Globus pallidus (tissue), 1 donor: Measurements from ENCODE around the gene GMPPB.
A peak's percentile ranks its signal among the peaks of the same experiment; 100 is the strongest.
"Not testable (repeated sequence)": the region's sequence is repeated elsewhere in the genome, so short reads cannot be mapped to it uniquely, and the experiment has no call there.

ENCODE experiments used
- DNase-seq: peaks from one replicate; pipeline ENCODE4 v3.0.0-alpha.2; 2015; ENCODE audit warnings: low spot score

Gene GMPPB

GRCh38 chr3:49723628-49724551 is at the start of gene GMPPB:
GMPPB (minus strand) TSS chr3:49723951; CDS start chr3:49723726, 225 bp downstream.
- peak; percentile 94 for DNase-seq

- DNase-seq, result no peak
Measured at GRCh38 chr3:49772703-49773102, 49.0 kb upstream of the GMPPB start.

DNA sequence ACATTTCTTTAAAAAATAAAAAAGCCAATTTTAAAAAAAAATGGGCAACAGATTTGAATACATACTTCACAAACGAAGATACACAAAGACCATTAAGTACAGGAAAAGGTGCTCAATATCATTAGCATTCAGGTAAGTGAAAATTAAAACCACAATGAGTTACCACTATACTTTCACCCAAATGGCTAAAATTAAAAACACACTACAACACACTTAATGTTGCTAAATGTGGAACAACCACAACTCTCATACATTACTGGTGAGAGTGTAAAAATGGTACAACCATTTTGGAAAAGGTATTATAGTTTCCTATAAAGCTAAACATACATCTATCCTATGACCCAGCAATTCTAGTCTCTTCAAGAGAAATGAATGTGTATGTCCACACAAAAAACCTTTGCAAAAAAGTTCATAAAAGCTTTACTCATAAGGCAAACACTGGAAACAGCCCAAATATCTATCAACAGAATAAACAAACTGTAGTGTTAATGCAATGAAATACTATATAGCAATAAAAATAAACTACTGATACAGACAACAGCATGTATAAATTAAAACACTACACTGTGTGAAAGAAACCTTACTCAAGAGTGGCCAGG is 47.7 kb upstream of the GMPPB start:
- DNase-seq, result no peak

- DNase-seq, result no peak
Measured at GRCh38 chr3:49769926-49770325, 46.2 kb upstream of the GMPPB start.

GRCh38 chr3:49769286-49769915 is 45.6 kb upstream of the GMPPB start:
- DNase-seq, result no peak

GRCh38 chr3:49763981-49764380 is 40.2 kb upstream of the GMPPB start:
- DNase-seq, result no peak

- DNase-seq, result no peak
Measured at GRCh38 chr3:49761661-49762060, 37.9 kb upstream of the GMPPB start.

DNA sequence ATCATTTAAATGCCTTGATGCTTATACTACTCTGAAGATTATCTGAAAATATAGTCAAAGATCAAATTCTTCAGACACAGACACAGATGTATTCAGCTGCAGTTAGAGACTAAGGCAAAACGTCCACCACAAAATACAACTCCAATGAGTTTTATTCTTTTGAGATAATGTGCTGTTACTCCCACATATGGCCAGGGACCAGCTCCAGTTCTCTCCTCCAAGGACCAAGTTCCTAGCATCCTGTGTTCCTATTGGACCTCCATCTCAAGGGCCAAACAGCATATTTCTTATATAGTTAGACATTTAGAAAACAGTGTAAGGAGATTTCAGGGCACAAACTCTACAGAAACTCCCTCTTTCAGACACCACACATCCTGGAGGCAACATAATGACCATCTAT is 35.5 kb upstream of the GMPPB start:
- no peak for DNase-seq

DNA sequence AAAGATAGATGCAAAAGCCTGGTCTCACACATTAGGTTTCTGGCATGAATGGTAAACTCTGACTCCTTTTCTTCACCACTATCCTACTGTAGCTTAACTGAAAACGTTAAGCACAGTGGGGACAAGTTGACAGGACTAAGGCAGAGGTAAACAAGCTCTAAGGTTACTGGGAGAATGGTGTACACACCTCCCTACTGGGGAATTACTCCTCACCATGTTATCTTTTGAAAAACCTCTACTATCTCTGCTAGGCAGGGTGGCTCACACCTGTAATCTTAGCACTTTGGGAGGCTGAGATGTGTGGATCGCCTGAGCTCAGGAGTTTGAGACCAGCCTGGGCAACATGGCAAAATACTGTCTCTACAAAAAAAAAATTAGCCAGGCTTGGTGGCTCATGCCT is 33.4 kb upstream of the GMPPB start:
- no peak for DNase-seq

GRCh38 chr3:49756036-49756435 is 32.3 kb upstream of the GMPPB start:
- DNase-seq, result no peak

DNA sequence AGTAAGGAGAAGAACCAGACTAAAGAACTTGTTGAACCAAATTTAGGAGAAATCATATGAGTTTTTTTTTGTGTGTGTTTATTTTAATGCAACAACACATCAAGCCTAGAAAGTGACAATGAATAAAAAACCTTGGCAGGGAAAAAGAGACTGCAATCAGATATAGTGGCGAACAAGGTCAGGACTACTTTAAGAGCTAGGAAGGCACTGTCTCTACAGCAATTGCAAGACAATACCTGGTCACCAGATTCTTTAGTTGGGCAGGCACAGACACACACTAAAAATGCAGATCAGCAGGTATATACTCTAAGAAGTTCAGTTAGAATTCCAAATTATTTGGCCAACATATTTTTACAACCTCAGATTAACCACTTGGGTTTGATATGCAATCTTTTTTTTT is 30.8 kb upstream of the GMPPB start:
- DNase-seq, result no peak

DNA sequence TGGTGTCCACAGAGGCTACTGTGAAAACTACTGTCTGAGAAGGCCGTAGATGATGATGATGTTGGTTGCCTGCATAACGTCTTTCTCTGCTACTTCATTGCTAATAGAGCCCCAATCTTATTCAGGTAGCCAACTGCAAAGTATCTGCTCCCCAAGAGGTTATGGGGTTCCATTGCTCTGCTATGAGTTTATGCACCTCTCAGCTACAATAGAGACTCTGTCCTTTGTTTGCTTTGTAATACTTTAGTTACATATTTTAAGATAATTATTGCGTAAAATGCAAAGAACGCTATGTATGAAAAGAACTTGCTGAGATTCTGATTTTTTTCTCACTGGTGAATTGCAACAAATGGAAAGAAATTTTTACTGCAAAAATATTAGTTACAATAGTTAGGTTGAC is 27.8 kb upstream of the GMPPB start:
- no peak for DNase-seq

DNA sequence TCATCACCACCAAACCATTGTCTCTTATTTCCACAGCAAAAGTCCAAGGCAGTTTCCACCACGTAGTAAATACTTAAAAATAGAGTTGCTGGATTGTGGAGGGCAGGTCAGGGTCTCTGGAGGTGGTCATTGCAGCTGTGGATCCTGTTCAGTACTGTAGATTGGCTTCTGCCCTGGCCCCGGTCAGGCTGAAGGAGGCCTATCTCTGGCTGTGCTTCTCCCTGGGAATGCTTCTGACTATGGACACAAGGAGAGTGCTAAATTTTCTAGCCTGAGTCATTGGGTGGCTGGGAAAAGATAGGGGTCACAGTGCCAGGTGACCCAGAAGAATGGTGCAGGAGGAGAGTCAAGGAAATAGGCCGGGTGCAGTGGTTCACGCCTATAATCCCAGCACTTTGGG is 26.3 kb upstream of the GMPPB start:
- DNase-seq, result no peak

GRCh38 chr3:49748874-49749273 is 25.1 kb upstream of the GMPPB start:
- not testable (repeated sequence) for DNase-seq

- DNase-seq, result no peak
Measured at GRCh38 chr3:49747792-49748480, 24.2 kb upstream of the GMPPB start.

DNA sequence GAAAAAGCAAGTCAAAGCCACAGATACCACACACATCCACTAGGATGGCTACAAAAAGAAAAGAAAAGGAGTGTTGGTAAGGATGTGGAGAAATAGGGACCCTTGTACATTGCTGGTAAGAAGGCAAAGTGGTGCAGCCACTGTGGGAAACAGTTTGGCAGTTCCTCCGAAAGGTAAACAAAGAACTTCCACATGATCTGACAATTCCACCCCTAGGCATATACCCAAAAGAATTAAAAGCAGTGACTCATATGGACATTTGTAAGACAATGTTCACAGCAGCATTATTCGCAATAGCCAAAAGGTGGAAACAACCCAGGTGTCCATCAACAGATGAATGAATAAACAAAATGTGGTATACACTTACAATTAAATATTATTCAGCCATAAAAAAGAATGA is 22.2 kb upstream of the GMPPB start:
- DNase-seq, result no peak

DNA sequence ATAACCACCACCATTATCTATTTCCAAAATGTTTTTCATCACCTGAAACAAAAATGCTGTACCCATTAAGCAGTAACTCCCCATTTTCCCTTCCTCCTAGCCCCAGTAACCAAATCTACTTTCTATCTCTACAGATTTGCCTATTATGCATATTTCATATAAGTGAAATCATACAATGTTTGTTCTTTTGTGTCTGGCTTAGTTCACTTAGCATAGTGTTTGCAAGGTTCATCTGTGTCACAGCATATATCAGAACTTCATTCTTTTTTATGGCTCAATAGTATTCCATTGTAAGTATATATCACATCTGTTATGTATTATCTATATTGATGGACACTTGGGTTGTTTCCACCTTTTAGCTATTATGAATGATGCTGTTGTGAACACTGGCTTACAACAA is 16.7 kb upstream of the GMPPB start:
- DNase-seq, result no peak

- no peak for DNase-seq
Measured at GRCh38 chr3:49738067-49738713, 14.4 kb upstream of the GMPPB start.

DNA sequence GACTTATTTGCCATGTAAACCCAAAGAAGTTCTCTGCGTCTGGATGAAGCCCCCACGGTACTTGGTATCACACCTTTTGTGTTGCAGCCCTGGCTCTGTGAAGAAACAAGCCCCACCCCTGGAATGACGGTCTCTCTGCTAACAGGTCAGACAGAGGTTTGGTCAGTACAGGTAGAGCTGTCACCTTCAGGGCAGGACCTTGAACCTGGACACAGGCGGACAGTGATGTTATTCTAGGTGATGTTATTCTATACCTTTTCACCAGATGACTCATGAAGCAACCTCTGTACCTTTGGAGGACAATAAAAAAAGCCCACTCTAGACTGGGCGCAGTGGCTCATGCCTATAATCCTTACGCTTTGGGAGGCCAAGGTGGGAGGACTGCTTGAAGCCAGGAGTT is 11.0 kb upstream of the GMPPB start:
- DNase-seq, result no peak

GRCh38 chr3:49733551-49733950 is 9.8 kb upstream of the GMPPB start:
- no peak for DNase-seq

GRCh38 chr3:49732597-49732996 is 8.8 kb upstream of the GMPPB start:
- no peak for DNase-seq
